GM23338 (cell line): ENCODE data around the gene LEPR. TPM values are rescaled to one million over a fixed set of nuclear protein-coding genes. Genes with fewer than 3 reads are reported as not detected.

Experiments
- ATAC-seq: fragments of 200-7000 bp; cut with Tn5 transposase; 3 replicates; pipeline ENCODE4 v1.9.1; 2020
- DNase-seq: peaks from one replicate; pipeline ENCODE4 v3.0.0-alpha.2; 2015; ENCODE audit warnings: low spot score
- H2AFZ ChIP-seq: fragments of 200-600 bp; sonication (generic); 2 replicates; pipeline ENCODE4 v1.8.0; 2016; ENCODE audit warnings: antibody characterized with exemption, mild to moderate bottlenecking, moderate library complexity
- H3F3A ChIP-seq: fragments of 200-600 bp; sonication (generic); replicated peaks from 2 replicates; pipeline ENCODE4 v1.8.0; 2017; ENCODE audit warnings: antibody characterized with exemption, mixed run types, low read depth
- H3K27ac ChIP-seq: fragments of 200-600 bp; sonication (generic); 2 replicates; pipeline ENCODE4 v1.6.1; 2016; ENCODE audit warnings: low read depth
- H3K27me3 ChIP-seq: fragments of 200-600 bp; sonication (generic); 2 replicates; pipeline ENCODE4 v1.8.0; 2016; ENCODE audit warnings: mild to moderate bottlenecking, mixed run types, moderate library complexity; ENCODE audit not compliant: insufficient read depth
- H3K36me3 ChIP-seq: fragments of 200-600 bp; sonication (generic); 2 replicates; pipeline ENCODE4 v1.8.0; 2016; ENCODE audit warnings: mild to moderate bottlenecking; ENCODE audit not compliant: insufficient read depth
- H3K4me1 ChIP-seq: fragments of 200-600 bp; sonication (generic); 2 replicates; pipeline ENCODE4 v1.8.0; 2016; ENCODE audit warnings: mild to moderate bottlenecking, moderate library complexity; ENCODE audit not compliant: insufficient read depth
- H3K4me2 ChIP-seq: fragments of 200-600 bp; sonication (generic); 2 replicates; pipeline ENCODE4 v1.7.1; 2017; ENCODE audit warnings: mixed run types
- H3K4me3 ChIP-seq: fragments of 200-600 bp; sonication (generic); 2 replicates; pipeline ENCODE4 v1.6.1; 2016; ENCODE audit warnings: mixed run types
- H3K79me2 ChIP-seq: fragments of 200-600 bp; sonication (generic); replicated peaks from 2 replicates; pipeline ENCODE4 v1.8.0; 2017; ENCODE audit warnings: mild to moderate bottlenecking; ENCODE audit not compliant: insufficient read depth
- H3K9me2 ChIP-seq: fragments of 200-600 bp; sonication (generic); 2 replicates; pipeline ENCODE4 v1.8.0; 2017; ENCODE audit not compliant: insufficient read depth
- H4K20me1 ChIP-seq: fragments of 200-600 bp; sonication (generic); replicated peaks from 2 replicates; pipeline ENCODE4 v1.8.0; 2017; ENCODE audit warnings: mild to moderate bottlenecking; ENCODE audit not compliant: insufficient read depth
- H3K27ac Mint-ChIP-seq: 2 replicates; pipeline ENCODE4 v1.8.0; 2020; ENCODE audit warnings: inconsistent platforms, mild to moderate bottlenecking, moderate library complexity, mixed read lengths
- H3K27me3 Mint-ChIP-seq: 3 replicates; pipeline ENCODE4 v1.8.0; 2022; ENCODE audit warnings: low read depth, mild to moderate bottlenecking, moderate library complexity, mixed read lengths, inconsistent platforms; ENCODE audit not compliant: insufficient read depth, poor library complexity
- H3K36me3 Mint-ChIP-seq: 3 replicates; pipeline ENCODE4 v1.8.0; 2021; ENCODE audit warnings: low read depth, mild to moderate bottlenecking, inconsistent platforms, moderate library complexity, mixed read lengths
- H3K4me1 Mint-ChIP-seq: 3 replicates; pipeline ENCODE4 v1.8.0; 2020; ENCODE audit warnings: mild to moderate bottlenecking, inconsistent platforms, mixed read lengths
- H3K4me3 Mint-ChIP-seq: 3 replicates; pipeline ENCODE4 v1.8.0; 2021; ENCODE audit warnings: moderate library complexity, mild to moderate bottlenecking, inconsistent platforms, mixed read lengths
- H3K9me3 Mint-ChIP-seq: 3 replicates; pipeline ENCODE4 v1.8.0; 2020; ENCODE audit warnings: moderate library complexity, mild to moderate bottlenecking, inconsistent platforms, mixed read lengths
- CREB1 ChIP-seq: fragments of 250-450 bp; sonication (Bioruptor Pico); IDR thresholded peaks from 2 replicates; pipeline ENCODE4 v1.5.0; 2020; ENCODE audit warnings: low read depth, mild to moderate bottlenecking, moderate library complexity
- EZH2 ChIP-seq: fragments of 200-600 bp; sonication (generic); IDR thresholded peaks from one replicate; pipeline ENCODE4 v1.8.0; 2017; ENCODE audit warnings: antibody characterized with exemption, mild to moderate bottlenecking, low read depth; ENCODE audit not compliant: unreplicated experiment
- EZH2phosphoT487 ChIP-seq: fragments of 200-600 bp; sonication (generic); IDR thresholded peaks from one replicate; pipeline ENCODE4 v1.8.1; 2018; ENCODE audit warnings: antibody characterized with exemption; ENCODE audit not compliant: unreplicated experiment
- JUNB ChIP-seq: IDR thresholded peaks from one replicate; pipeline ENCODE4 v1.6.1; 2016; ENCODE audit warnings: antibody characterized with exemption; ENCODE audit not compliant: unreplicated experiment
- NANOG ChIP-seq: IDR thresholded peaks from 2 replicates; pipeline ENCODE4 v1.6.1; 2016; ENCODE audit warnings: antibody characterized with exemption, borderline replicate concordance
- POLR2AphosphoS5 ChIP-seq: IDR thresholded peaks from 2 replicates; pipeline ENCODE4 v1.6.1; 2016; ENCODE audit warnings: antibody characterized with exemption, low read depth
- STAT1 ChIP-seq: IDR thresholded peaks from one replicate; pipeline ENCODE4 v1.6.1; 2016; ENCODE audit warnings: antibody characterized with exemption; ENCODE audit not compliant: unreplicated experiment
- ZNF114 ChIP-seq: fragments of 250-450 bp; sonication (Bioruptor Pico); IDR thresholded peaks from 2 replicates; pipeline ENCODE4 v1.5.0; 2020; ENCODE audit warnings: mild to moderate bottlenecking, moderate library complexity
- ZNF331 ChIP-seq: fragments of 250-450 bp; sonication (Bioruptor Pico); IDR thresholded peaks from 2 replicates; pipeline ENCODE4 v1.5.0; 2020; ENCODE audit warnings: low read depth, mild to moderate bottlenecking, moderate library complexity
- polyA plus RNA-seq: library from polyadenylated mRNA; unstranded; fragments of >200 nt; fragmentation: Nextera tagmentation; extraction: Ambion mirVana; gene quantifications from 2 replicates; pipeline ENCODE4 v1.2.1, GENCODE V29; 2016
- total RNA-seq: library from RNA; depleted of rRNA; stranded (reverse); fragments of >200 nt; shearing (Covaris generic); gene quantifications from 2 replicates; pipeline ENCODE4 v1.2.3, GENCODE V29; 2014
- TF ChIP-seq, protein P1 (sequence below): IDR thresholded peaks from 2 replicates; pipeline ENCODE4 v1.6.1; 2016; ENCODE audit warnings: antibody characterized with exemption
- TF ChIP-seq, protein P2 (sequence below), 2 experiments: fragments of 200-600 bp in 1 of 2; sonication (generic) in 1 of 2; conservative IDR thresholded peaks; 2 replicates each; pipeline versions ENCODE4 v1.5.1 to v1.6.1; 2016 to 2017; ENCODE audit warnings: antibody characterized with exemption in 2 of 2, low read depth in 2 of 2, mild to moderate bottlenecking in 2 of 2, moderate library complexity in 1 of 2
- TF ChIP-seq, protein P3 (sequence below): fragments of 250-450 bp; sonication (Bioruptor Pico); IDR thresholded peaks from 2 replicates; pipeline ENCODE4 v1.5.0; 2020; ENCODE audit warnings: mild to moderate bottlenecking, moderate library complexity
- TF ChIP-seq, protein P4 (sequence below): IDR thresholded peaks from one replicate; pipeline ENCODE4 v1.6.1; 2018; ENCODE audit warnings: antibody characterized with exemption; ENCODE audit not compliant: unreplicated experiment

Gene LEPR
- total and polyA plus RNA-seq, 2 experiments from 2014 or later: 2.1 to 4.7 TPM

DNA sequence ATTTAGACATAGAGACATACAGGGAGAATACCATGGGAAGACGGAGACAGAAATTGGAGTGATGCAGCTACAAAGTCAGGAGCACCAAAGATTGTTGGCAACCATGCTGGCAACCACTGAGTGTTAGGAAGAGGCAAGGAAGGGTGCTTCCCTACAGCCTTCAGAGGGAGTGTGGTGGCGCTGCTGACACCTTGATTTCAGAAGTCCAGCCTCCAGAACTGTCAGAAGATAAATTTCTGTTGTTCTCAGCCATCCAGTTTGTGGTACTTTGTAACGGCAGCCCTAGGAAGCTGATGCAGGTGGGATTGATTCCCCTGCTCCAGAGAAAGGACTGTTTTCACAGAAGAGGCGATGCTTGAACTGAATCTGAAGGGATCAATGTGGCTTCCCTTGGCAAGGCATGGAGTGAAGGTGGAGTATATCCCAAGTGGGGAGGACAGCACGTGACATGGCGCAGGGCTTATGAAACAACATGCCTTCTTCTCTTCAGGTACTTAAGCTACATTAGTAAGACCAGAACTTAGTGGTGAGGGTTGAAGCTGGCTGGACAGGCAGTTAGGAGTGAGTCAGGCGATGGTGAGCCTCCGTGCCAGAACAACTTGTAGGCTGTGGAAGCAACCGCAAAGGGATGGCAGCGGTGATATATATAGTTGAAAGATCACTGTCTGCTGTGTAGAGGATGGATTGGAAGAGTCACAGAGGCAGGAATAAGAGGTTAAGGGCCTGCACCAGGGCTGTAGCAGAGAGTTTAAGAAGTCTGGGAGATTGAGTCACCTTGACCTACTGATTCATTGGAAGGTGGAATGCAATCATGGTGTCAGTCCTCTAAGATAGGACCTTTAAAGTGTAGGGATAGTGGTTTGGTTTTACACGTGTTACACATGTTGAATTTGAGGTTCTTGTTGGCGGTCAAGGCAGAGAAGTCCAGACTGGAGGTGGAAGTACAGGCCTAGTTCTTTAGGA is 2.1 kb downstream of the LEPR start:
- Histone ChIP-seq H3K27me3 (no peaks in the 10 kb centered on the region), H2AFZ (no peak overlapping the region), H3K36me3 (no peaks in the 10 kb centered on the region), H3K4me3 (peak overlapping the region; percentile 82; the same call in 1 of the 2 replicates), H3F3A (peaks cover 11% of the 10 kb centered on the region; the same call in 1 of the 2 replicates), H3K27ac (no peak overlapping the region), H3K9me2 (no peaks in the 10 kb centered on the region), H3K79me2 (peaks cover 42% of the 10 kb centered on the region), H3K4me1 (peaks cover 39% of the 10 kb centered on the region), H3K4me2 (peak overlapping the region; percentile 86; the same call in 1 of the 2 replicates), H4K20me1 (no peaks in the 10 kb centered on the region)
- H3K4me3 Mint-ChIP-seq: no peak overlapping the region; the same call in 2 of the 3 replicates
- H3K27ac Mint-ChIP-seq: no peak overlapping the region
- DNase-seq: no peak
- H3K27me3 Mint-ChIP-seq: peaks cover 3% of the 10 kb centered on the region
- H3K9me3 Mint-ChIP-seq: peaks cover 6% of the 10 kb centered on the region; the same call in 1 of the 3 replicates
- H3K36me3 Mint-ChIP-seq: peaks cover 13% of the 10 kb centered on the region
- no peak for ATAC-seq
- TF ChIP-seq CREB1 (CRISPR knock-in tag) (no peak), EZH2phosphoT487 (no peak), ZNF114 (CRISPR knock-in tag) (no peak), STAT1 (no peak), JUNB (no peak), ZNF331 (no peak), EZH2 (no peak), NANOG (no peak), POLR2AphosphoS5 (no peak)
- TF ChIP-seq, protein P1, sequence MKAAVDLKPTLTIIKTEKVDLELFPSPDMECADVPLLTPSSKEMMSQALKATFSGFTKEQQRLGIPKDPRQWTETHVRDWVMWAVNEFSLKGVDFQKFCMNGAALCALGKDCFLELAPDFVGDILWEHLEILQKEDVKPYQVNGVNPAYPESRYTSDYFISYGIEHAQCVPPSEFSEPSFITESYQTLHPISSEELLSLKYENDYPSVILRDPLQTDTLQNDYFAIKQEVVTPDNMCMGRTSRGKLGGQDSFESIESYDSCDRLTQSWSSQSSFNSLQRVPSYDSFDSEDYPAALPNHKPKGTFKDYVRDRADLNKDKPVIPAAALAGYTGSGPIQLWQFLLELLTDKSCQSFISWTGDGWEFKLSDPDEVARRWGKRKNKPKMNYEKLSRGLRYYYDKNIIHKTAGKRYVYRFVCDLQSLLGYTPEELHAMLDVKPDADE: no peak
- TF ChIP-seq, protein P2, sequence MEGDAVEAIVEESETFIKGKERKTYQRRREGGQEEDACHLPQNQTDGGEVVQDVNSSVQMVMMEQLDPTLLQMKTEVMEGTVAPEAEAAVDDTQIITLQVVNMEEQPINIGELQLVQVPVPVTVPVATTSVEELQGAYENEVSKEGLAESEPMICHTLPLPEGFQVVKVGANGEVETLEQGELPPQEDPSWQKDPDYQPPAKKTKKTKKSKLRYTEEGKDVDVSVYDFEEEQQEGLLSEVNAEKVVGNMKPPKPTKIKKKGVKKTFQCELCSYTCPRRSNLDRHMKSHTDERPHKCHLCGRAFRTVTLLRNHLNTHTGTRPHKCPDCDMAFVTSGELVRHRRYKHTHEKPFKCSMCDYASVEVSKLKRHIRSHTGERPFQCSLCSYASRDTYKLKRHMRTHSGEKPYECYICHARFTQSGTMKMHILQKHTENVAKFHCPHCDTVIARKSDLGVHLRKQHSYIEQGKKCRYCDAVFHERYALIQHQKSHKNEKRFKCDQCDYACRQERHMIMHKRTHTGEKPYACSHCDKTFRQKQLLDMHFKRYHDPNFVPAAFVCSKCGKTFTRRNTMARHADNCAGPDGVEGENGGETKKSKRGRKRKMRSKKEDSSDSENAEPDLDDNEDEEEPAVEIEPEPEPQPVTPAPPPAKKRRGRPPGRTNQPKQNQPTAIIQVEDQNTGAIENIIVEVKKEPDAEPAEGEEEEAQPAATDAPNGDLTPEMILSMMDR (conservative IDR thresholded peaks at IDR 0.05; ENCODE audit: low read depth in 2 of 2): no peak
- TF ChIP-seq, protein P3, sequence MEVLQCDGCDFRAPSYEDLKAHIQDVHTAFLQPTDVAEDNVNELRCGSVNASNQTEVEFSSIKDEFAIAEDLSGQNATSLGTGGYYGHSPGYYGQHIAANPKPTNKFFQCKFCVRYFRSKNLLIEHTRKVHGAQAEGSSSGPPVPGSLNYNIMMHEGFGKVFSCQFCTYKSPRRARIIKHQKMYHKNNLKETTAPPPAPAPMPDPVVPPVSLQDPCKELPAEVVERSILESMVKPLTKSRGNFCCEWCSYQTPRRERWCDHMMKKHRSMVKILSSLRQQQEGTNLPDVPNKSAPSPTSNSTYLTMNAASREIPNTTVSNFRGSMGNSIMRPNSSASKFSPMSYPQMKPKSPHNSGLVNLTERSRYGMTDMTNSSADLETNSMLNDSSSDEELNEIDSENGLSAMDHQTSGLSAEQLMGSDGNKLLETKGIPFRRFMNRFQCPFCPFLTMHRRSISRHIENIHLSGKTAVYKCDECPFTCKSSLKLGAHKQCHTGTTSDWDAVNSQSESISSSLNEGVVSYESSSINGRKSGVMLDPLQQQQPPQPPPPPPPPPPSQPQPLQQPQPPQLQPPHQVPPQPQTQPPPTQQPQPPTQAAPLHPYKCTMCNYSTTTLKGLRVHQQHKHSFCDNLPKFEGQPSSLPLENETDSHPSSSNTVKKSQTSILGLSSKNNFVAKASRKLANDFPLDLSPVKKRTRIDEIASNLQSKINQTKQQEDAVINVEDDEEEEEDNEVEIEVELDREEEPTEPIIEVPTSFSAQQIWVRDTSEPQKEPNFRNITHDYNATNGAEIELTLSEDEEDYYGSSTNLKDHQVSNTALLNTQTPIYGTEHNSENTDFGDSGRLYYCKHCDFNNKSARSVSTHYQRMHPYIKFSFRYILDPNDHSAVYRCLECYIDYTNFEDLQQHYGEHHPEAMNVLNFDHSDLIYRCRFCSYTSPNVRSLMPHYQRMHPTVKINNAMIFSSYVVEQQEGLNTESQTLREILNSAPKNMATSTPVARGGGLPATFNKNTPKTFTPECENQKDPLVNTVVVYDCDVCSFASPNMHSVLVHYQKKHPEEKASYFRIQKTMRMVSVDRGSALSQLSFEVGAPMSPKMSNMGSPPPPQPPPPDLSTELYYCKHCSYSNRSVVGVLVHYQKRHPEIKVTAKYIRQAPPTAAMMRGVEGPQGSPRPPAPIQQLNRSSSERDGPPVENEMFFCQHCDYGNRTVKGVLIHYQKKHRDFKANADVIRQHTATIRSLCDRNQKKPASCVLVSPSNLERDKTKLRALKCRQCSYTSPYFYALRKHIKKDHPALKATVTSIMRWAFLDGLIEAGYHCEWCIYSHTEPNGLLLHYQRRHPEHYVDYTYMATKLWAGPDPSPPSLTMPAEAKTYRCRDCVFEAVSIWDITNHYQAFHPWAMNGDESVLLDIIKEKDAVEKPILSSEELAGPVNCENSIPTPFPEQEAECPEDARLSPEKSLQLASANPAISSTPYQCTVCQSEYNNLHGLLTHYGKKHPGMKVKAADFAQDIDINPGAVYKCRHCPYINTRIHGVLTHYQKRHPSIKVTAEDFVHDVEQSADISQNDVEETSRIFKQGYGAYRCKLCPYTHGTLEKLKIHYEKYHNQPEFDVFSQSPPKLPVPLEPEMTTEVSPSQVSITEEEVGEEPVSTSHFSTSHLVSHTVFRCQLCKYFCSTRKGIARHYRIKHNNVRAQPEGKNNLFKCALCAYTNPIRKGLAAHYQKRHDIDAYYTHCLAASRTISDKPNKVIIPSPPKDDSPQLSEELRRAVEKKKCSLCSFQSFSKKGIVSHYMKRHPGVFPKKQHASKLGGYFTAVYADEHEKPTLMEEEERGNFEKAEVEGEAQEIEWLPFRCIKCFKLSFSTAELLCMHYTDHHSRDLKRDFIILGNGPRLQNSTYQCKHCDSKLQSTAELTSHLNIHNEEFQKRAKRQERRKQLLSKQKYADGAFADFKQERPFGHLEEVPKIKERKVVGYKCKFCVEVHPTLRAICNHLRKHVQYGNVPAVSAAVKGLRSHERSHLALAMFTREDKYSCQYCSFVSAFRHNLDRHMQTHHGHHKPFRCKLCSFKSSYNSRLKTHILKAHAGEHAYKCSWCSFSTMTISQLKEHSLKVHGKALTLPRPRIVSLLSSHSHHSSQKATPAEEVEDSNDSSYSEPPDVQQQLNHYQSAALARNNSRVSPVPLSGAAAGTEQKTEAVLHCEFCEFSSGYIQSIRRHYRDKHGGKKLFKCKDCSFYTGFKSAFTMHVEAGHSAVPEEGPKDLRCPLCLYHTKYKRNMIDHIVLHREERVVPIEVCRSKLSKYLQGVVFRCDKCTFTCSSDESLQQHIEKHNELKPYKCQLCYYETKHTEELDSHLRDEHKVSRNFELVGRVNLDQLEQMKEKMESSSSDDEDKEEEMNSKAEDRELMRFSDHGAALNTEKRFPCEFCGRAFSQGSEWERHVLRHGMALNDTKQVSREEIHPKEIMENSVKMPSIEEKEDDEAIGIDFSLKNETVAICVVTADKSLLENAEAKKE (CRISPR knock-in tag): no peak
- TF ChIP-seq, protein P4, sequence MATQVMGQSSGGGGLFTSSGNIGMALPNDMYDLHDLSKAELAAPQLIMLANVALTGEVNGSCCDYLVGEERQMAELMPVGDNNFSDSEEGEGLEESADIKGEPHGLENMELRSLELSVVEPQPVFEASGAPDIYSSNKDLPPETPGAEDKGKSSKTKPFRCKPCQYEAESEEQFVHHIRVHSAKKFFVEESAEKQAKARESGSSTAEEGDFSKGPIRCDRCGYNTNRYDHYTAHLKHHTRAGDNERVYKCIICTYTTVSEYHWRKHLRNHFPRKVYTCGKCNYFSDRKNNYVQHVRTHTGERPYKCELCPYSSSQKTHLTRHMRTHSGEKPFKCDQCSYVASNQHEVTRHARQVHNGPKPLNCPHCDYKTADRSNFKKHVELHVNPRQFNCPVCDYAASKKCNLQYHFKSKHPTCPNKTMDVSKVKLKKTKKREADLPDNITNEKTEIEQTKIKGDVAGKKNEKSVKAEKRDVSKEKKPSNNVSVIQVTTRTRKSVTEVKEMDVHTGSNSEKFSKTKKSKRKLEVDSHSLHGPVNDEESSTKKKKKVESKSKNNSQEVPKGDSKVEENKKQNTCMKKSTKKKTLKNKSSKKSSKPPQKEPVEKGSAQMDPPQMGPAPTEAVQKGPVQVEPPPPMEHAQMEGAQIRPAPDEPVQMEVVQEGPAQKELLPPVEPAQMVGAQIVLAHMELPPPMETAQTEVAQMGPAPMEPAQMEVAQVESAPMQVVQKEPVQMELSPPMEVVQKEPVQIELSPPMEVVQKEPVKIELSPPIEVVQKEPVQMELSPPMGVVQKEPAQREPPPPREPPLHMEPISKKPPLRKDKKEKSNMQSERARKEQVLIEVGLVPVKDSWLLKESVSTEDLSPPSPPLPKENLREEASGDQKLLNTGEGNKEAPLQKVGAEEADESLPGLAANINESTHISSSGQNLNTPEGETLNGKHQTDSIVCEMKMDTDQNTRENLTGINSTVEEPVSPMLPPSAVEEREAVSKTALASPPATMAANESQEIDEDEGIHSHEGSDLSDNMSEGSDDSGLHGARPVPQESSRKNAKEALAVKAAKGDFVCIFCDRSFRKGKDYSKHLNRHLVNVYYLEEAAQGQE: no peak
- H3K4me1 Mint-ChIP-seq: peaks cover 40% of the 10 kb centered on the region
